ENCODE results near the gene TAS1R2. TPM values are rescaled to one million over a fixed set of nuclear protein-coding genes. Genes with fewer than 3 reads are reported as not detected.
"Not testable (repeated sequence)": the region's sequence is repeated elsewhere in the genome, so short reads cannot be mapped to it uniquely, and the experiment has no call there.

Gene TAS1R2
- total RNA-seq, result not detected in 2 replicates

DNA sequence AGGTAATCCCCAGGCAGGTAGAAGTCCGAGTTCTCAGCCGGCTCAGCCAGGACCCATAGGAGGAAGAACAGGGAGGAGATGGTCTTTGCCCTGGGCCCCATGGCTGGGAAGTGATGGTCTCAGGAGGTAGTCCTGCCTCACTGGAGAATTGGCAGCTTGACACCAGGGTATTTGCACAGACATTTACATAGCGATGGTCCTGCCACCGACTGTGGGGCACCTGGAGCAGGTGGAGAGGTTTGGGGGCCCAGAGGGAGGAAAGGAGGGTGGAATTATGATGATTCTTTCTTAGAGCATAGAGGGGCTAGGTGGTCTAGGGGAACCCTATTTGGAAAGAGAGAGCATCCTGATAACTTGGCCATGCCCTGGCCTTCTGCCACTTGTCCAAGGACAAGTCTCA, at the start of gene TAS1R2:
Gene TAS1R2 (minus strand): TSS at position 101 of the 400 bp plus-strand sequence. CDS start 0 bp downstream, at position 101.
- no peak for DNase-seq (ENCODE audit: extremely low read depth, low read depth, low spot score)

DNA sequence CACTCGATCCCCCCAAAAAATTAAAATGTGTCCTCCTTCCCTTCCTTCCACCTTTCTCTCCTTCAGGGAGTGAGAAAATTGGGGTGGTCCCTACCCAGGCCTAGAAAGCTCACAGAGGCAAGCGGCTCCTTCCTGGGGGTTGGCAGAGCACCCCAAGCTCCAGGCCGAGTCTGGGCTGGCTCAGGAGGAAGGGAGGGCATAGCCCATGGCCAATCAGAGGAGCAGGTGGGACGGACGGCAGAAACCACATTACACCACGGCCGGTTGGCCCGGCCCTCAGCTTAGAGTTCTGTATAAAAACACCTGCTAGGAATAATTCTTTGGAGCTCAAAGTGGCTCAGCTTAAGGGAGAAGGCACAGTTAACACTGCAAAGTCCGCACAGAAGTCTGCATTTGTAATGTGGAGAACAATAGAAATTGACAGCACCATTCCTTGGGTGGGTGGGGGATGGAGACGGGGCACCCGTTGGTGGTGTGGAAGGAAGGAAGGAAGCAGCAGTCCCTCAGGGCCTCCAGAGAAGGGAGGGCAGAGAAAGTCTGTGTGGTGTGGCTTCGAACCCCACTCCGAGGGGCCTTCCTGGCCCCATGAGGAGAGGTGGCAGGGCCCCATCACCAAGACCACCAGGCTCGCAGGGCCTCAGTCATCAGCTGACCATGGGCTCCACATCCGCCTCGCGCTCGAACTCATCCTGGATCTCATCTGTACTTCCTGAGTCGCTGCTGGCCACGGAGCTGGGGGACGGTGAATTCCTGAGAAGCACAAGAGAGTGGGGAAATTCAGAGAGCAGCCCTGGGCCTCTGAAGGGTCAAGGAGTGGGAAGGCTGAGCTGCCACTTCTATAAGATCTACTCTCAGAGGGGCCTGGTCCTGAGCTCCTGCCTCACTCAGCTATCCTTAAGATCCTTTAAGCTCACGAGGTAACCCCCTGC, 48.7 kb upstream of the TAS1R2 start:
- no peak for DNase-seq (ENCODE audit: extremely low read depth, low read depth, low spot score)

DNA sequence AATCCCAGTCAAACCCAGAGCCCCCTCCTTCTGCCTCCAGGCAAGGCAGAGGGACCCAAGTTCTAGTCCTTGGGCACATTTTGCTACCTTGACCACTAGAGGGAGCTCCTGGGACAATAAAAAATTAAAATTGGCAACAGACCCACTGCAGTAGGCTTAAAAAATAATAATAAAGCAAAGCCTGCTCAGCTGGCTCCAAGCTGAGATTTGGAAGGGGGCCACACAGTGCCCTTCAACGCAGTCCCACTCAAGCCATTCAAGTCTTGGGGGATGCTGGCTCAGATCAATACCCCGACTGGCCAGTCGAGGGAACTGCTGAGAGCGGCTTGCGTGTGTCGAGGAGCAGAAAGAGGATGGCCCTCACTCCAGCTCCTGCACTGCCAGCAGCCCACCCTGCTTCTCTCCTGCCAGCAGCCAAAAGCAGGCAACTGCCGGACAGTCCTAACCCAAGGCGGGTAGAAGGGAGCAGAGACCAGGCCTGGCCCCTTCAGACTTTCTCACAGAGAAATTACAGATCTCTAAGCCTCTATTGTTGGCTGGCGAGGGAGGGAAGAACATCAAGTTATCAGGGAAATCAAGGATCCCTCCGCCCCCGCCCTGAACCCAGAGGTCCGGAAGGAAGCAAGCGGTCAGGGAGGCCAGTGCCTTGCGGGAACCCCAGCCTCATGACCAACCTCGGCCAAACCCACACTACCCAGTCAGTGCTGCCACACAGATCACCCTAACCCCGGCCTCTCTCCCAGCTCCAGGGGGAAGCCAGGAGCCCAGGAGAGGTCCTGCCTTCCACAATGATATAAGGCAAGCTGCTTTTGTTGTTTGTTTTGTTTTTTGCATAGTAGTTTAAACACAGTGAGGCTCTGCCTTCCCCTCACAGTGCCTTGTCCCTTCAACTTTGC, 47.8 kb upstream of the TAS1R2 start:
- DNase-seq (ENCODE audit: extremely low read depth, low read depth, low spot score), result no peak

DNA sequence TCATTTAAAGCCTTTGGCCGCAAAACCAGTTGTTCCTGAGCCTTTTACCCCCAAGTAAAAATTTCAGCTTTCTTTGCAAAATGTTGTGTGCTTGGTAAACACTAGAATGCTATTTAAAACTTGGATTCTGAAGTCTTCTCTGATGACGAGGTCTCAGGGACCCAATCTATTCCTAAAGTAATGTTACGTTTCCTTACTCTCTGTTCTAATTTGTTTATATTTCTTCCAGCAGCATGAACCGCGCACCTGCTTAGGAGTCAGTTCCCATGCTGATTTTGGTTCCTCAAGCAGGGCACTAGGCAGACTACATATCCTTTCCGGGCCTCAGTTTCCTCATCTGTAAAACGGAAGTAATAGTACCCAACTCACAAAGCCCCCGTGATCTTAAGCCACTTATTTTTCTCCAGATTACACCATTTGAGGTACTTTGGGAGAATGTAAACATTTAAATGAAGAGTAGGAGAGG, 43.9 kb upstream of the TAS1R2 start:
- no peak for DNase-seq (ENCODE audit: extremely low read depth, low read depth, low spot score)

DNA sequence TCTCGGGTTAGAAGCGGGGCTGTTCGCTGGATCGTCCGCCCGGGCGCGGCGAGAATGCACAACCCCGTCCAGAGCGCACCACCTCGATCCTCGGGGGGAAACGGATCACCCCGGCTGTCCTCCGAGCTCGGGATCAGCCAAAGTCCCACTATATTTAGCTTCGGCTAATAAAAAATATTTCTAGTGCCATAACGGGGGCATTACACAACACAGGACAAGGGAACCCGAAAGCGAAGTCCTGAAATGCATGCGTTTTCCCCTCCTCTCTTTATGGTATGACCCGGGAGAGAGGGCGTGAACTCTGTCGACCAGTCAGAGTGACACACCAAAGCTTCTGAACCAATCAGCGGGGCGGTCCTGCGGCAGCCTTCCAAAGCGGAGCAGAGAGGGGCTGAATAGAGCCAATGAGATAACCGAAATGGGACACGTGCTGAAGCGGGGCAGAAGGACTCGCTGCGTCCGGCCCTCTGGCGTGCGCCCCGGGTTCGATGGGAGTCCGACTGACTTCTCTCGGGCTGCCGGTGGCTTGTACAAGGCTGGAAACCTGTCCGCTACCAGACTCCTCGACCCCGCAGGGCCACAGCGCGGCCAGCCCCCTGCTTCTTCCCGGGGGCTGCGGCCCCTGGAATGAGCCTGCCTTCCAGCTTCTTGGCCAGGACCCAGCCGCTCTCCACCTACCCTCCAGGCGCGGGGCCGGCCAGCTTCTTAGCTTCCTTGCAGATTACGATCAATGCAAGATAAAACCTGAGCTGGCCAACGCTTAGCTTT, 43.2 kb upstream of the TAS1R2 start, which contains the start of gene ALDH4A1:
Gene ALDH4A1 (minus strand): TSS at position 33 of the 768 bp plus-strand sequence. CDS start 32 bp downstream, at position 1.
- peak; percentile 90 for DNase-seq (ENCODE audit: extremely low read depth, low read depth, low spot score)

DNA sequence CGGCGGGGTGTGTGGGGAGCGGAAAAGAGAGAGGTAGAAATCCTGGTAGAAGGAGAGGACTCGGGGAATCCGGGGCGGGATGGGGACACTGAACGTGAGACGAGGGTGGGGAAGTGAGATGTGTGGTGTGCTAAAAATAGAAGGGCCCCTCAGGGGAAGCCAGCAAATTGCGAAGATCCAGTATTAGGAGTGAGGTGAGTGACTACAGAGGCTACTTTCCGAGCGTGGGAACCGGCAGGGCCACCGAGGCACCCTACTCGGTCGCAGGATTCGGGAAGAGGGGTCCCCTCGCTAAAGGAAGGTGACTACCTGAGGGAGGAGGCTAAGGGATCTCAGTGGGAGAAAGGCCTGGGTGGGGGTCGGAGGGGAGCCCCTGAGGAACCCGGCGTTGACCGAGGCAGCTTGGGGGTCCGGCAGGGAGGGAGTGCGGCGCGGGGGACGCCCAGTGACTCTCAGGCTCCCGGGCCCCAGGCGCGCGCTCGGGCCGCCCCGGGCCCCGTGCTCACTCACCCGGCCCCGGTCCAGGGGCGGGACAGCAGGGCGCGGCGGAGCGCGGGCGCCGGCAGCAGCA, 42.6 kb upstream of the TAS1R2 start:
- no peak for DNase-seq (ENCODE audit: extremely low read depth, low read depth, low spot score)

DNA sequence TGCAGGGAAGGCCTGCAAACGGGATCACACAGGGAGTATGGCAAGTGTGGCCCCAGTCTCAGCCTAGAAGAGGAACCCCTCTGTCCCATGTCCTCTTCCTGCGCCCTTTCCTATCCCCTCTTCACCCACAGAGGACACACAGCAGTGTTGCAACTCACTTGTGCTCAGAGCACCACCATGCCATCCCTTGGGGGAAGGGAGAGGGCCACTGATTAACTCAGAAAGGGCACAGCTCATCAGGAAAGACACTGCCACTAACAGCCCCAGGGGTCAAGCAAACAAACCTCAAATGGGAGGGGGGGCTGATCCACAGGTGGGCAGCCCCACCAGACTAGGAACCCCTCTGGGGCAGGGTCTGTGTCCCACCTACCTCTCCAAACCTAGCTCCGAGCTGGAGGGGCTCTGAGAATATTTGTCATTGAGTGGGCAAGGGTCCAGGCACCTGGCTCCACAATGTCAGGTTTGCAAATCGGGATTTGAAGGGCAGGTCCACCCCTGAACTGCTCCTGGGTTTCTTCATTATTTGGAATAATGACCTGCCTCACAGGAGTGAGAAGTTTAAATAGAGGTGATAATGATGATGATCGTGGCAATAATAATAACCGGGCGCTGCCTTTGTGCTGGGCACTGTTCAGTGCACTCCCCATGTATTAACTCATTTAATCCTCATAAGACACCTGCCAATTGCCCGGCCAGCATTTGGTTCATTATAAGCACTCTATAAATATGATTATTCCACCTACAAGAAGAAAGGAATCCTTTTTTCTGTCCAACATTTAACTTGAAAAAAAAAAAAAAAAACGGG, 41.9 kb upstream of the TAS1R2 start:
- no peak for DNase-seq (ENCODE audit: extremely low read depth, low read depth, low spot score)

DNA sequence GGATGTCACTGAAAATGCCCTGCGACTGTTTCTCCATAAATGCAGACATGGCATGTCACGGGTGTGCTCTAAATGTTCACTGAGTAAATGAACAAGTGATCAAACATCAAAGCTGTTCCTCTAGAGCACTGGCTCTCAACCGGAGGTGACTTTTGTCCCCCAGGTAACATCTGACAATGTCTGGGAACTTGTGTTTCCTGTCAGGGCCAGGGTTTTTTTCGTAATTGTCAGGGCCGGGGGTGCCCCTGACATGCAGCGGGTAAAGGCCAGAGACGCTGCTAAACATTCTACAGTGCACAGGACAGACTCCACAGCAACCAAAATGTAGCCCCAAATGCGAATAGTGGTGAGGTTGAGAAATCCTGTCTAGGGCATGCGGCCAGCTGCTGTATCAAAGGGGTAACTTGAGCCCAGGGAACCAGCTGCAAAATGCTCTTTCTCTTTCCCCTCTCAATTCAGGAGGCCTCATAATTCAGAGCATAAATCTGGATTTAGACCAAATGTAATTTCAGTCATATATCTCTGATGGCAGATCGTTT, 40.9 kb upstream of the TAS1R2 start:
- no peak for DNase-seq (ENCODE audit: extremely low read depth, low read depth, low spot score)

DNA sequence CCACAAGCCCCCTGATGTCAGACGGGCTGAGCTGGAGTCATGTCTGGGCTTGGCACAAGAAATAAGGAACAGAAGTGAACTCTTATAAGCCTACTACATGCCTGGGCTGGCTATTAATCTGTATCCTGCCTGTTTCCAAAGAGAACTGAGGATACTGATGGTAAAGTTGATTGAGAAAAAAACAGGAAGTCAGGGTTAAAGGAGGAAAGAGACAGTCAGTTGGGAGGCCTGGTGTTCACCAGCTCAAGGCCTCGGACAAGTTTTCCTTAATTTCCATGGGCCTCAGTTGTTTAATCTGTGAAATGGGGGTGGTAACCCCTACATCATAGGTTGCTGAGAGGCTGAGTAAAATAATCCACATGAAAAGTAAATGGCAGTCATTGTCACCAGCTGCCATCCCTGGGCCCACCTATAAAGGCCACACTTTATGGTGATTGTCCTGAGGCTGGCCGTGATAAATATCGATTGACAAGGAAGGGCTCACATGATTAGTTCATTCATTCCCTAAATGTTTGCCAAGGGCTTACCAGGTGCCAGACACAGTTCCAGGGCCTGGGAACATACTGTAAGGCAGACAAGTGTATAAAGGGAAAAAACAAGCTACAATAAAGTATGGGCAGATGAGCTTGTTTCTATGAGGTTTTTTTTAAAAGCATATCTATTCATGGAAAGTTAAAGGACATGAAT, 40.0 kb upstream of the TAS1R2 start:
- DNase-seq (ENCODE audit: extremely low read depth, low read depth, low spot score), result no peak

DNA sequence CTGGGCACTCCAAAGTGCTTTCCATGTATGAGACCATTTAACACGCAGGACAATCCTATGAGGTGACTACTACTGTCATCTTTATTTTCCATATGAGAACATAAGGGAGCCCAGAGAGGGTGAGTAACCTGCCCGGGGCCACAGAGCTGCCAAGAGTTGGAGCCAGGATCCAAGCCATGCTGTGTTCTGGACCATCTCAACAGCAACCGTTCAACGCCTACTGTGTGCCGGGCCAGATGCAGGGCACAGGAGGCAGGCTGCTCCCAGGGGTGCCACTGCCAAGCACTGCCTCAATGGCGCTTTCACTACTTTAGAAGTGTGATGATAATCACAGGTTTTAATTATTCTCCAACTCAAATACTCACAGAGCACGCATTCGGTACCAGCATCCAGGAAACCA, 39.1 kb upstream of the TAS1R2 start:
- DNase-seq (ENCODE audit: extremely low read depth, low read depth, low spot score), result no peak

DNA sequence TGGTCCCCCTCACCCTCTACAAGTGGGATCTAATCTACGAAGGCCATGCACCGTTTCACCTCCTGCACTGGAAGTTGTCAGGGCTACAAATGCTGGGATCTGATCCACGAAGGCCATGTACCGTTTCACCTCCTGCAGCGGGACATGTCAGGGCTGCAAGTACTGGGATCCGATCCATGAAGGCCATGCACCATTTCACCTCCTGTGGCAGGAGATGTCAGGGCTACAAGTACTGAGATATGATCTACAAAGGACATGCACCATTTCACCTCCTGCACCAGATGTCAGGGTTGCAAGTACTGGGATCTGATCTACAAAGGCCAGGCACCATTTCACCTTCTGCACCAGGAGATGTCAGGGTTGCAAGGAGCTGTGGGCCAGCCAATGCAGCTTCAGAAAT, 35.9 kb upstream of the TAS1R2 start:
- no peak for DNase-seq (ENCODE audit: extremely low read depth, low read depth, low spot score)

DNA sequence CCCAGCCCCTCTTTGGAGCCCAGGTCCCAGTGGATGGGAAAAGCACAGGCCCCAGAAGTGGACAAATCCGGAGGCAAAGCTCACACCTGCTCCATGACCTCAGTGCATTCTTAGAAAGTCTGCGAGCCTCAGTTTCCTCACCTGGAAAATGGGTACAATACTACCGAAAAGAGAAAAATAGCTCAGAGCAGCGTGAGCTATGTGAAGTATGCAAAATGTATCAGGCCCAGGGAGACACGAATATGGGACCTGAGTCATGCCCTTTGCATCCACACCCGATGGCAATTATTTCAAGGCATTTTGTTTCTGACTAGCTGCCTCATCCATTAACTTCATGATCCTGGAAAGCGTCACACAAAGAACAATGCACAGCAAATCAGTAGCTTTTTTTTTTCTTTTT, 33.7 kb upstream of the TAS1R2 start:
- no peak for DNase-seq (ENCODE audit: extremely low read depth, low read depth, low spot score)

DNA sequence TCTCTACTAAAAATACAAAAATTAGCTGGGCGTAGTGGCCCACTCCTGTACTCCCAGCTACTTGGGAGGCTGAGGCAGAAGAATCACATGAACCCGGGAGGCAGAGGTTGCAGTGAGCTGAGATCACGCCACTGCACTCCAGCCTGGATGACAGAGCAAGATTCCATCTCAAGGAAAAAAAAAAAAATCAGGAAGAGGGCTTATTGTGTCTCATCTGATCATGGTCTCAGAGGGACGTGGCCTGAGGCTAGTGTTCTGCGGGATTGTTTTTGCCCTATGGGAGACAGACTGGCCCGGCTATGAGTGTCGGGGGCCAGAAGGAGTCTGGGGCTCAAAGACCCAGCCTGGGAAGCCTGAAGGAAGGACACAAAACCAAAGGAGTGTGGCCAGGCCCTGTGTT, 32.4 kb upstream of the TAS1R2 start:
- not testable (repeated sequence) for DNase-seq (ENCODE audit: extremely low read depth, low read depth, low spot score)

DNA sequence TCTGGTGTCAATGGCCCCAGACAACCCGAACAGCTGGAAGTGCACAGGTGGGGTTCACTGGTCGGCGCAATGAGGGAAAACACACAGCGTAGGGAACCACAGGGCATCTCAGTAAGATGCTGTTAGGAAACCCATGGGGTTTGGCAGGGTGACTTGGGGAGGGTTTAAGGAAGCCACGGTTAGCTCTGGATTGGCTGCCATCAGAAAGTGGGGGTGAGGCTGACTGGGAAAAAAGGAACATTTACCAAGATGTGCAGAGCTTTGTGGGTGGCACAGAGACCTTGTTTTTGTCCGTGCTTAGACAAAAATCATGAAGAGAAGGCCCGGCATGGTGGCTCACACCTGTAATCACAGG, 31.9 kb upstream of the TAS1R2 start:
- no peak for DNase-seq (ENCODE audit: extremely low read depth, low read depth, low spot score)

DNA sequence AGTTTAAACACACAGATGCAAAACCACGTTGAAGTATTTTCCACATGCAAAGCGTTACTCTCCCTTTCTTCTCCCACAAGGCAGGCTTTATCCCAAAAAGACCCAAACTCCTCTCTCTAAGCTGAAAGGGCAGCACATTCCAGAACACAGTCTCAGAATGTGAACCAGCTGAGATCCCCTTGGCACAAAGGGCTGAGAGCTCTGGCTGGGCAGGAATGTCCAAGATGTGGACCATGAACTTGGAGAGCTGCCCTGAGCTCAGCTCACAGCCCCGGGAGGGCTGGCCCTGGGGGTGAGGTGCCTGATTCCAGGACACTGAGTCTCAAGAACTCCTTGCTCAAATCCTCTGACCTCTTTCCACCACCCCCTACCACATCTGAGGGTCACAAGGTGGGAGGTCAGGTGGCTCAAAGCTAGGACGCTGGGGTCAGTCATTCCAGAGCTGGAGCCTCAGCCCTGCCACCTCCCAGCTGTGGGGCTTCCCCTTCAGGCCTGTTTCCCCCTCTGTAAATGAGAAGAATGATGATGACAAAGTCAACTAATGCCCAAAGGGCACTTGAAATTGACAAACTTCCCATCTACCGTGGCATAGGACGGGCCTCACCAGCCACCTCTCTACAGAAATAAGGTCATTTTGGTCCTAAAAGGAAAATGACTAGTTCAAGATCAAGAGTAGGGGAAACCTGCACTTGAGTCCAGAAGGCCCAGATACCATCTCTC, 31.4 kb upstream of the TAS1R2 start:
- DNase-seq (ENCODE audit: extremely low read depth, low read depth, low spot score), result no peak

DNA sequence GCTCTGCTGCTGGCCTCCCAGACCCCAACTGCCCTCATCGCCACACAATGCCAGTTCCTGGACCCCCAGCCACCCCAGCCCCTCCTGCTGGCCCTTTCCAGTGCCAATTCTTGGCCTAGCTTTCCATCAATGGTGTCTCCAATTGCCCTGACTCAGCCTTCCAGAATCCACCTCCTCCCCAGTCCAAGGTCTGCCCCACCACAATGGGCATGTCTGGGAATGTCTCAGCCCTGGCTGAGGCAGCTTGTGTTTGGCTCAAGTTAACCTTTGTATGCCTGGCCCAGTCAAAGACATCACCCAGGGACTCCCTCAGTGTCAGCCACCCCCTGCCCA, 26.5 kb upstream of the TAS1R2 start:
- DNase-seq (ENCODE audit: extremely low read depth, low read depth, low spot score), result no peak

DNA sequence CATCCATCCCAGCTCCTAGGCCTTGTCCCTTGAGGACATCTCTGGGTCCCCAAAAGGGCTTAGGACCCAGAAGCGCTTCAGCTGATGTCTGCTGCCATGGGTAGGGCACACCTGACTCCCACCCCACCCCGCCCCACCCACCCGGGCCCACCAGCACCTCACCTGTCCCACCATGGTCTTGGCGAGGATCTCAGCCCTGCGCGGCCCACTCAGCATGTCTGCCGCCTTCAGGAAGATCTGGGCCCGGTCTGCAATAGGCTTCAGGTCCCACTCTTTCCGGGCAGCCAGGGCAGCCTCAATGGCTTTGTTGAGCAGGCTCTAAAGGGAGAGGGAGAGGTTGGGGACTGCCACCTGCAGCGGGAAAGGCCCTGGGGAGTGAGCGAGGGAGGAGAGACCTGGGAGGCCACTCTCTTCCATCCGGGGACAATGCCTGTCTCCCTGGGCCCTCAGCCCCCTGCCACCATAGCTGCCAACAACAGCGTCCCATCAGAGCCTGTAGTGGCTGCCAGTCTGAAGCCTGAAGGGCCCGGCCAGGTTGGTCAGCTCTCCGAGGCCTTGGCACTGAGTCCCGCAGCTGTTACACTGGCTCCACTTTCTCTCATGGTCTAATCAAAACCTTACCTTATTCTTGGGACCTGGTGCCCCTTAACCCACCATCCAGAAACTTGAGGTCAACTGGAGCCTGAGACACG, 26.0 kb upstream of the TAS1R2 start:
- no peak for DNase-seq (ENCODE audit: extremely low read depth, low read depth, low spot score)

DNA sequence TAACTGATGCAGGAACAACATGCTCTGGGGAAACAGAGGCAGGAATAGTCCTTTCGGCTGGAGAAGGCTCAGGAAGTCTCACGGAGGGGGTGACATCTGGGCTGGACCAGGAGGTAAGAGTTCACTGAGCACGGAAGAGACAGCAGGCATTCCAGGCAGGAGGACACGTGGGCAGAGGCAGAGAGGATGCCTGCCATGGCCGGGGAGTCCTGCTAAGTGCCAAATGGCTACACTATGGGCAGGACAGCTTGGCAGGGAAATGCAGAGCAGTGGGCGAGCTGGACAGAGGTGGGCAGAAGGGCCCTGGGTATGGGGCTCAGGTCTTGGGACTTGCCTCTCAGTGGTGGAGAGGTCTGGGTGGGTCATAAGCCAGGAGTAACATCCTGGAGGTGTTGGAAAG, 25.3 kb upstream of the TAS1R2 start:
- DNase-seq (ENCODE audit: extremely low read depth, low read depth, low spot score), result no peak

All from glomerular endothelial cell (primary cell).